GM04504 (cell line): ENCODE measurements around the gene PTGES3L.
"Not testable (repeated sequence)": the region's sequence is repeated elsewhere in the genome, so short reads cannot be mapped to it uniquely, and the experiment has no call there.

Experiments used
- DNase-seq: peaks from one replicate; pipeline ENCODE4 v3.0.0-alpha.2; 2012; ENCODE audit warnings: low read depth

PTGES3L gene

DNA sequence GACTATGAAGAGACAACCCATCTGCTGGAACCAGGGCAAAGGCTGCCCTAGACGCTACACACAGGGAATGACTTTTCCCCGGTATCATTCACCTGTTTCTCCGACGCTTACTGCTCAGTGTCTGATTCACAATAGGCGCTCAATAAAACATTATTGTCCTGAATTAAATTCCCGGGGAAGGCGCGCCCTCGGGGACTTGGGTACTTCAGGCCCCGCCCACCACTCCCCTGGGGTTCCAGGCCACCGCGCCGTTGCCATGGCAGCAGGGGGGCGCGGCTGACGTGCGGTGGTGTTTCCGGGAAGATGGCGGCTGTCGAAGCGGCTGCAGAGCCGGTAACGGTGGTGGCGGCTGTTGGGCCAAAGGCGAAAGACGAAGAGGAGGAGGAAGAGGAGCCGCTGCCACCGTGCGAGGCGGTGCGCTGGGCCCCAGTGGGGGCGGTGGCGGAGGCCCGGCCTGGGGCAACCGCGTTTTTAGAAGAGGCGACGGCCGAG is 440 bp upstream of the PTGES3L start, which contains the start of gene RUNDC1:
Gene RUNDC1 (plus strand): TSS at position 292 of the 492 bp plus-strand sequence. CDS start 12 bp downstream, at position 304.
- DNase-seq = peak; percentile 61

DNA sequence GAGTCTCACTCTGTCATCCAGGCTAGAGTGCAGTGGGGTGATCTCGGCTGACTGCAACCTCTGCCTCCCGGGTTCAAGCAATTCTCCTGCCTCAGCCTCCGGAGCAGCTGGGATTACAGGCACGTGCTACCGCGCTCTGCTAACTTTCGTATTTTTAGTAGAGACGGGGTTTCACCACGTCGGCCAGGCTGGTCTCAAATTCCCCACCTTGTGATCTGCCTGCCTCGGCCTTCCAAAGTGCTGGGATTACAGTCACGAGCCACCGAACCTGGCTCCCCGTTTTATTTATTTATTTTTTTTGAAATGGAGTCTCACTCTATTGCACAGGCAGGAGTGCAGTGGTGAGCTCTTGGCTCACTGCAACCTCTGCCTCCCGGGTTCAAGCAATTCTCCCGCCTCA is 4.2 kb downstream of the PTGES3L start:
- not testable (repeated sequence) for DNase-seq

DNA sequence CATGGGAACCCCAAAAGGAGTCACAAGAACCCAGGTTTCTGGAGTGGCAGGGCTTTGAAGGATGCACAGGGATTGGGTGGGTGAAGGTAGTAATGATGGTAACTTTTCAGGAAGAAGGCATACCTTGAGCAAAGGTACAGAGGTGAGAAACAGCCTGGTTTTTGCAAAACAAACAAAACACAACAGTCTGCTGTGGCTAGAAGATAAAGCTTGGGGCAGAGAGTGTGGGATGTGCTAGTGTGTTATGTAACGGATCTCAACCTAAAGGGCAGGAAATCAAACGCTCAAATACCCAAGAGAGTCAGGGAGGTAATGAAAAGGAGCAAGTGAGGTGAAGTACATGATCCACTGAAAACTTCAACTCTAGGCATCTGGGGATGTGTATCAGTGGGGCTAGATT is 4.6 kb downstream of the PTGES3L start:
- no peak for DNase-seq

DNA sequence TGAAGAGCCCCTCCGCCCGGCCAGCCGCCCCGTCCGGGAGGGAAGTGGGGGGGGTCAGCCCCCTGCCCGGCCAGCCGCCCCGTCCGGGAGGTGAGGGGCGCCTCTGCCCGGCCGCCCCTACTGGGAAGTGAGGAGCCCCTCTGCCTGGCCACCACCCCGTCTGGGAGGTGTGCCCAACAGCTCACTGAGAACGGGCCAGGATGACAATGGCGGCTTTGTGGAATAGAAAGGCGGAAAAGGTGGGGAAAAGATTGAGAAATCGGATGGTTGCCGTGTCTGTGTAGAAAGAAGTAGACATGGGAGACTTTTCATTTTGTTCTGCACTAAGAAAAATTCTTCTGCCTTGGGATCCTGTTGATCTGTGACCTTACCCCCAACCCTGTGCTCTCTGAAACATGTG is 6.6 kb downstream of the PTGES3L start:
- not testable (repeated sequence) for DNase-seq

DNA sequence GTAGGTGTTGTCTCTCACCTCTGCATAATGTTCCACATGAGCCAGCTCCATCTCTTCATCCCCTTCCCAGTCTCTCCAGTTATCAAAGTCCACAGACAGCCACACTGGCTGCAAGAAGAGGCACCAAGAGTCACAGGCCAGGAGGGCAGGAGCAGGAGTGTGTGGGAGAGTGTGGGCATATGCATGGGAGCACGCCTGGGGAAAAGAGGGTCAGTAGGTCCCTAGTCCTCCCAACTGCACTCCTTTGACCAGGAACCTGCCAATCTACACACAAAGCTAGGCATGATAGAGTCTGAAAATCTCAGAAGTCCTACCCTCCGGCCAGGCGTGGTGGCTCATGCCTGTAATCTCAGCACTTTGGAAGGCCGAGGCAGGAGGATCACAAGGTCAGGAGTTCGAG is 8.3 kb downstream of the PTGES3L start:
- no peak for DNase-seq

DNA sequence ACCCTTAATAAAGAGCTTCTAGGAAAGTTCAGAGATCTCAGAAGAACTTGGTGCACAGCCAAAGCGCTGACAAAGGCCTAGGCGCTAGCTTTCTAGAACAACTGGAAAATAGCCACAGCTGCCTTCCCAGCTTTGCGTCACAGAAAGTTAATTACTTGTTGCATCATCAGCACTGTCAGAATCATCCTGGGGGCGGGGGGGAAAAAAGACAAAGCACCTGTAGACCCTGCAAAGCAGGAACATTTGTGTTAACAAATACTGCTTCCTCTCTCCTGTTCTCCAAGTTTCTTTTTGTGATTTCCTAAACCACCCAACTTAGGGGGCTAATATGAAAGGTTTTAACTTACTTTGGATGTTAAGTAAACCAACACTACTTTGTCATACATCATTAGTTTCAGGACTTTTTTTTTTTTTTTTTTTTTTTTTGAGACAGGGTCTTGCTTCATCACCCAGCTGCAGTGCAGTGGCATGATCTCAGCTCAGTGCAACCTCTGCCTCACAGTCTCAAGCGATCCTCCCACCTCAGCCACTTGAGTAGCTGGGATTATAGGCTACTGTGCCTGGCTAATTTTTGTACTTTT is 10.8 kb downstream of the PTGES3L start:
- no peak for DNase-seq

DNA sequence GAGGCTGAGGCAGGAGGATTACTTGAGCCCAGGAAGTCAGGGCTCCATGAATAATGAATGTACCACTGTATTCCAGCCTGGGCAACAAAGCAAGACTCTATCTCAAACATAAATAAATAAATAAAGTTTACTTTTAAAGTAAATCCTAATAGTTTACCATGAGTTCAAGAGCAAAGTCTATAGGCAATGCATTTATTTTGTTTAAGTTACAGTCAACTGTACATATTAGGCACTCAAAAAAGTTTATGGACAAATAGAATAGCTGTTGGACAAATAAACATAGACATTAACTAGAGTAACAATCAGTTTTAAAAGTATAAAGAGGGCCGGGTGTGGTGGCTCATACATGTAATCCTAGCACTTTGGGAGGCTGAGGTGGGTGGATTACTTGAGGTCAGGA is 12.0 kb downstream of the PTGES3L start:
- no peak for DNase-seq

DNA sequence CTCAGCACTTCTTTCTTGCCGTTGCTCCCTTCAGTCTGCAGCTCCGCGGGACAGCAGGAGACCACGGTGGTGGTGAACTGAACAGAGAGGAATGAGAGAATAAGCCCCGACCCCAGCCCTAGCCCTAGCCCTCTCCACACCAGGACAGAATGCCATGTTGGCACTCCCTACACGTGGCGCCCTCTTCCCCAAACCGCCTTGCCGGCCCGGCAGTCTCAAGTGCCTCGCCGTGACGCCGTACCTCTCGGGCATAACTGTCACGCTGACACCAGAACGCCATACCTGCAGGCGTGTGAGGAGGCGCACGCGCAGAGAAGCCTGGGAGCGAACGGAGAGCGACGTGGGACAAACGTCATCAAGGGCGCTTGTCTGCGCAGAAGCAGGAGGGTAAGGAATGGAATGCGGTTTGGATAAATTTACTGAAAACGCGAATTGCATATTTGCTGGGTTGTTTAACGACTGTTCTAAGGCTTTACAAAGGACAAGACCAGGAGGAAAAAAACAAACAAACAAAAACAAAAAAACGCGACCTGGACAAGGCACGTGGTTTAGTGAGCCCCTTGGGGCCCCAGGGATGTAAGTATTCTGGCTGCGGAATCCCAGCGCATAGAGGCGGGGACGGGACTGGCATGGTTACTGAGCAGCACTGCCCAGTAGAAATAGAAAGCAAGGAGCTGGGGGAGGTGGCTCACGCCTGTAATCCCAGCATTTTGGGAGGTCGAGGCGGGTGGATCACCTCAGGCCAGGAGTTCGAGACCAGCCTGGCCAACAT is 15.5 kb downstream of the PTGES3L start, which contains the start of gene AARSD1:
Gene AARSD1 (minus strand): TSS at position 294 of the 772 bp plus-strand sequence. CDS start 14 bp downstream, at position 280.
- DNase-seq = peak; percentile 88

DNA sequence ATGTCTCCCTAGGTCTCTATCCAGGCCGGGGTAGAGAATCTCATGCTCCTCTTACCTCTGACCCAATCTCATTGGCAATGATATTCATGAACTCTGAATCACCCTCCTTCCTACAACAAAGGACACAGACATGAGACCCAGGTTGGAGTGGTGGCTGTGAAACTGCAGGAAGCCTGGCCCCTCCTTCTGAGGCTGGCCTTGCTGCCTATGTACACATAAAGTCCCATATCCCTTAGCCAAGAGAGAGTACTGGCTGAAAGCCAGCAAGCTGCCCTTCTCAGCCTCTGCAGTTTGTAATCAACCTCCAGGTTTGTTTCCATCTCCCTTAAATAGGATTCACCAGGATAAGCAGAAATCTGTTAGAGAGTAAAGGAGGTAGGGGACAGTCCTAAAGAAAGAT is 26.2 kb downstream of the PTGES3L start:
- DNase-seq = no peak

DNA sequence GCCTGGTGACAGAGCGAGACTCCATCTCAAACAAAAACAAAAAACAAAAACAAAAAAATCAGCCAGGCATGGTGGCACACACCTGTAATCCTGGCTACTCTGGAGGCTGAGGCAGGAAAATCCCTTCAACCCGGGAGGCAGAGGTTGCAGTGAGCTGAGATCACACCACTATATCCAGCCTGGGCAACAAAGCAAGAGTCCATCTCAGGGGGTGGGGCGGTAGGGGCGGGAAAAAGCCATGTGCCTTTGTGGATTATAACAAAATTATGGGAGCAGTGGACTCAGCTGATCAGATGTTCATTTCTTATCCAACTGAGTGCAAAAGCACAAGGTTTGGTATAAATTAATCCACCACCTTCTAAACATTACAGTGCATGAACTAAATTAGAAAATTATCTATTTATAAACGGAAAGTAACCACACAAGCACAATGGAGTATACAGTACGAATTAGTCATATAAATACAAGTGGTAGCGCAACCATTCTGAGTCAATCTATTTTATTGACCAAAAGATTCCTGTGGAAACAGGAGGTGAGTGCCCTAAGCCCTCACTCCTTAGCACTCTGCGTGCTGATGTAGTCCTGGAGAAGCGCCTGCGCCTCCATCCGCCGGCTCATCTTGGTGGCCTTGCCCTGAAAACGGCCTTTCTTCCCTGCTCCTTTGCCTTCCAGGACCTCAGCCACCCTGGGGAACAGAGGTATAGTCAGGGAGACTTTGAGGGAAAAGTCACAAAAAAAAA is 29.7 kb downstream of the PTGES3L start:
- DNase-seq = no peak

DNA sequence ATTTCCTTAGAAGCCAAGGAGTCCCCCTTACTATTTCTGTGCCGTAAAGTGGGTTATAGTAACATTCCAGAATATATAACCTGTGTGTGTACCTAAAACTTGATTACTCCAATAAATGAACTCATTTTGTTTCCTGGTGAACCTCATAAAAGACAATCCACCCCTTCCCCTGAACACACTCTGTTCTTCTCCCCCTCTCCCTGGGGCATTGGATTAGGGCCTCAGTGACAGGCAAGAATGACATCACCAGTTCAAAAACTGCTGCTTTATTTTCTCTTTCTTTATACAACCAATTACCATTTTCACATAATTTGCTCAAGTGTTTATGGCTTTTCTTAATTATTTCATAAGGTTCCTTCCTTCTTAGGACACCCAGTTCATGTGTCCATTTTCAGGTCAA is 33.1 kb downstream of the PTGES3L start:
- no peak for DNase-seq

DNA sequence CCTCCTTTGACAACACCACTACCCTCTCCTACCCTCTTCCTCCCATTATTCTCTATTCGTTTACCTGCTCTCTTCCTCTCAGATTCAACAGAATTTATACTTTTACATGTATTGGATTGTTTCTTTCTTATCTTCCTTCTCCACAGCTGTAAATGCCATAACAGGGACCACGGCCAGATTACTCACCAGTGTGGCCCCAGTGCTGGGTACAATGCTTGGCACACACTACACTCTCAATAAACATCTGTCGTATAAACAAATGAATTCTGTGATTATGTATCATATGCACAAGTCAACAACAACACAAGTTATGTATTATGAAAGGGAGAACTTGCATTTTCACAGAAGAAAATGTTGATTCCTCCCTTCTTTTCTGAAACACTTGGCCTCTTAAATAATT is 35.7 kb downstream of the PTGES3L start:
- DNase-seq = no peak

DNA sequence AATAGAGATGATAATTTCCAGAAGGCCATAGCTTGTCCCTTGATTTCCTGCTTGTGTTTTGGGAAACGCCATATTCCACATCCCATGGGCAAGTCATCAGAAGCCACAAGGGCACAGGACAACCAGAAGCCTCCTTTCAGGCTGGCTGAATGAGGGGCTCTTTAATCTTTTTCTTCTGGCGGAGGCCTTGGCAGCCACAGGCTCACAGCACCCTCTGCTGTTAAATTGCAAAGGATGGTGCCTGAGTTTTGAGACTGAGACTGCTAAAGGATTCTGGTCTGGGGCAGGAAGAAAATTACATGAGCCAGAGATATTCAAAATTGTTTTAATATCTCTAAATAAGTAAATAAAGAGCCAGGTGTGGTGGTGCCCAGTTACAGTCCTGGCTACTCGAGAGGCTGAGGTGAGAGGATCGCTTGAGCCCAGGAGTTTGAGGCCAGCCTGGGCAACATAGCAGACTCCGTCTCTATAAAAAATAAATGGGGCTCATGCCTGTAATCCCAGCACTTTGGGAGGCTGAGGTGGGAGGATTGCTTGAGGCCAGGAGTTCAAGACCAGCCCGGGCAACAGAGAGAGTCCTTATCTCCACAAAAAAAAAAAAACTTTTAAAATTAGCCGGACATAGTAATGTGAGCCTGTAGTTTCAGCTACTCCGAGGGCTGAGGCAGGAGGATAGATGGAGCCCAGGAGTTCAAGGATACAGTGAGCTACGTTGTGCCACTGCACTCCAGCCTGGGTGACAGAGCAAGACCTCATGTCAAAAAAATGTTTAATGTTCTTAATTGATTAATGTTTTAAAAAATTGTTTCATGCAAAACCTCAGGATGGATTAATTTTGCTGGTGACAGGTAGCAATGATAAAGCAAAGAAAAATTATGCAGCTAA is 41.9 kb downstream of the PTGES3L start:
- peak; percentile 25 for DNase-seq

DNA sequence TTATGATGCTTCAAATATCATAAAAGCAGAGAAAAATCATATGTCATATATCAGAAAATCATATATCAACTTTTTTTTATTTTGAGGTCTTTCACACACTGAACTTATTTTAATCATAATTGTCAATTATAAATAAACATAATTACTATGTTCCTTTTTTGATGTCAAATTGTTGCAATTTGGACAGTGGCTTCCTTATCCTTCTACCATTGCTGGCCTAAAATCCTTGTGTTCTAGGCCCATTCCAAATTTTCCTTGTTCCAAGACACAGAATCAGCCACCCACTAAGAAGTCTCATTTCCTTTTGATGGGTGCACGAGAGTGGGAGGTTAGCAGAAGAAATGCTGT is 50.4 kb downstream of the PTGES3L start:
- DNase-seq = no peak

DNA sequence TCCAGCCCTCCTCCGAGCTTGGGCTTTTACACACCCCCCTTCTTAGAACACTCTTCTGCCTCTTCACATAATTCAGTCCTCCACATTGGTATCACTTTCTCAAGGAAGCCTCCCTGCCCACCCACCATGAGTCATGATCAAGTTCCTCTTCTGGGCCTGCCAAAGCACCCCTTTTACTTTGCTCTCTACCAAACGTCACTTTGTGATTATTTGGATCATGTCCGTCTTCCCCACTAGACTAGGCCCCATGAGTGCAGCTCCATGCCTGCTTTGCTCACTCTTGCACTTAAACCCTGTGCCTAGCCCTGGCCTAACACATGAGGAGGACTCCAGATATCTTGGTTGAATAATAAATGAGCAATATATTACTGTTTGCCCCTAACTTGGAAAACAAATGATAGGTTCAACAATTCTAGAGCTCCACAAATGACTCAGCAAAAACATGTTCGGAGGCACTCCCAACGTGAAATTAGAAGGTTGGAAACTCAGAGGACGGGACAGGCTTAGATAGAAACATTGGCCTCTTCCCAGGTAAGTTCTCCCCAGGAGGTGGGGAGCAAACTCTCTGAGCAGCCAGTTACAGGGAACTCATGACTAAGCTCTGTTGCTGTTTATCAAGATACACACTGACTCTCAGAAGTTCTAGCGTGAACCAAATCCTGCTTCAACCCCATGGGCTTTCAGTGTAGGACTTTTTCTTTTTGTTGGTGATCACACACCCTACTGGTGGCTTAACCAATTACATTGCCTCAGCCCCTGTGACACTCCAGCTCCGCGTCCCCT is 51.0 kb downstream of the PTGES3L start:
- peak; percentile 68 for DNase-seq

DNA sequence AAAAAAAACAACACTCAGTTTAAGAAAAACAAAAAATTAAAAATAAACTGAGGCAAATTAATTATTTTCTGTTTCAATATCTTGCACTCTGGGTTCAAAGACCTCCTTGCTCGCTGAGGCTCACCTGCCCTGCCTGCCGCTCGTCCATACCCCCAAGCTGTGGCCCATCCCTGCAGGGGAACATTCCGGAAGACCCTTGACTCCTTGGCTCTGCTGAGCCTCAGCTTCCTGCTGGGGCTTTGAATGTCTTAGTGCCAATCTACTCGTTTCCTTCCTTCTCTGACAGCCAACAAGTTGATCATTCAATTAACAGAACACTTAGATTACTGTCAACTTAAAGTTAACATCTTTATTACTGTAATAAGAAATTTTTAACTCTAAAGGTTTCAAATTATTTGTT is 55.0 kb downstream of the PTGES3L start:
- DNase-seq = no peak

DNA sequence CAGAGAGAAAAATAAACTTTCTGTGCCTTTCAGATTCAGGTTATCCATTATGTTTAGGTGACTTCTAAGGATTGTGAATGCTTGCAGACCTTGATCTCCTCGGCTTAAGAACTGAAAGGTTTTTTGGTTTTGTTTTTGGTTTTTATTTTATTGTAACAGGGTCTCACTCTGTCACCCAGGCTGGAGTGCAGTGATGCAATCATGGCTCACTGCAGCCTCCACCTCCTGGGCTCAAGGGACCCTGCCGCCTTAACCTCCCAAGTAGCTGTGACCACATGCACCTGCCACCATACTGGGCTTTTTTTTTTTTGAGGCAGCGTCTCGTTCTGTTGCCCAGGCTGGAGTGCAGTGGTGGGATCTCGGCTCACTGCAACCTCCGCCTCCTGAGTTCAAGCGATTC is 56.4 kb downstream of the PTGES3L start:
- DNase-seq = not testable (repeated sequence)

DNA sequence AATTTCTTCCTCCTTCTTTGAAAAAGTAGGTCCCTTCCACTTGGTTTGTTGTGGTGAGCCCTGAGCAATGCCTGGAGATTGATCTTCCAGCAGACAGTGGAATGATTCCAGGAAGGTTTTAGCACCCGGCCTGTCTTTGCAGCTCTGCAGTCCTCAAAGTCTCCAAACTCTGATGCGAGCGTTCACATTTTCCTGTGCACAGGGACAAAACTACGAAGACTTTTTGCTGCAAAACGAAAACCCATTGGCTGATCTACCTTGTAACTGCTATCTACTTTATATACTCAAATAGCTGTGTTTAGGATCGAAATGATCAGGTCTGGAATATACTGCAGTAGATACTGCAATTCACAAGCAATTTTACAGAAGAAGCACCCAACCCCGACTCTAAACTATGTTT is 57.6 kb downstream of the PTGES3L start:
- DNase-seq = no peak

DNA sequence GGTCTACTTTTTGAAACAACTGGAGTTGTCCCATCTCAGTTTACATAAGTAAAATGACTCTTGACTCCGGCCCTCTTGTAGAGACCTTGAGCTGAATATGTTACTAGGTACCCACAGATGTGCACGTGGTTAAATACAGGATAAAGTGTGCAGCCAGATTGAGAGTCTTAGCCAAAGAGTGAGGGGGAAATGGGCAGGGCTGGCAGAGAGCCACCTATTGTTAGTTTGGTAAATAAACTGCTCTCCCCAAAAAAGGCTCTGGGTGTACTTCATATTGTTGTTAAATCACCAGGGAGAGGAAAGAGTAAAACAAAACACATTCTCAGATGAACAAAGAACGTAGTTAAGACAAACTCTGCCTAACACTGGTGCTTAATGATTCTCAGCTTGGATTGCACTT is 59.0 kb downstream of the PTGES3L start:
- no peak for DNase-seq

DNA sequence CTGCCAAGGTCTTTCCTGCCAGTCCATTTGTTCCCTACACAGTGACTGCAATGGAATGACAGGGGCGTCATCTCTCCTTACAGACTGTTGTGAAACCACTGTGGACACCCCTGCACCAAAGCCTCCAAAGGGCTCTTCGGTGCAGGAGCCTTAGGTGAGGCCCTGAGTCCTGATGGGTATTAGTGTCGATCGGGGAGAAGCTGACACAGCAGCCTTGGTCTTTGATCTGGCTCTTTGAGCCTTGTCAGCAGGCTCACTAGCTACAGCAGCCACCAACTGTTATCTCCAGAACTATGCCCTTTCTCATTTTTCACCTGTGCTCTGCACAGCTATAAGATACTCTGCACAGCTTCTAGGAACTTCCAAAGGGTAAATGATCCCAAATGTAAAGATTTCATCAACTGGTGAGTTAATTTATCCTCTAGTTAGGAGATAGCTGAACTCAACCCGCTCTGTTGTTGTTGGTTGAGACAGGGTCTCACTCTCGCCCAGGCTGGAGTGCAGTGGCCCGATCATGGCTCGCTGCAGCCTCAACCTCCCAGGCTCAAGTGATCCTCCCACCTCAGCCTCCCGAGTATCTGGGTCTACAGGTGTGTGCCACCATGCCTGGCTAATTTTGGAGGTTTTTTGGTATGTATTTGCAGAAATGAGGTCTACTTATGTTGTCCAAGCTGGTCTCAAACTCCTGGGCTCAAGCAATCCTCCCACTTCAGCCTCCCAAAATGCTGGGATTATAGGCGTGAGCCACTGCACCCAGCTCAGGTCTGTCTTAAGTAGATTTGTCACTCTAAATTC is 59.6 kb downstream of the PTGES3L start:
- DNase-seq = no peak
